NCI-H146 treated with DMSO at 0.1 percent for 48 hours (cell line): ENCODE data around the gene KCNQ1OT1.

Experiments
- DNase-seq: peaks from one replicate; lab custom pipeline; 2025; ENCODE audit not compliant: unreplicated experiment; lab: John Stamatoyannopoulos, UW

The KCNQ1OT1 gene

GRCh38 chr11:2612884-2613571 is 86.8 kb downstream of the KCNQ1OT1 start:
- peak; percentile 31 for DNase-seq

GRCh38 chr11:2609345-2609744 is 90.4 kb downstream of the KCNQ1OT1 start:
- no peak for DNase-seq

- DNase-seq: no peak
Measured at GRCh38 chr11:2599561-2600189, 100.1 kb downstream of the KCNQ1OT1 start.

- DNase-seq: no peak
Measured at GRCh38 chr11:2595204-2595603, 104.6 kb downstream of the KCNQ1OT1 start.

- no peak for DNase-seq
Measured at GRCh38 chr11:2594267-2594666, 105.5 kb downstream of the KCNQ1OT1 start.

GRCh38 chr11:2593393-2593950 is 106.3 kb downstream of the KCNQ1OT1 start:
- no peak for DNase-seq

GRCh38 chr11:2592559-2593392 is 107.0 kb downstream of the KCNQ1OT1 start:
- DNase-seq: no peak

GRCh38 chr11:2591805-2592204 is 108.0 kb downstream of the KCNQ1OT1 start:
- no peak for DNase-seq

GRCh38 chr11:2590965-2591754 is 108.6 kb downstream of the KCNQ1OT1 start:
- DNase-seq: no peak

- DNase-seq: no peak
Measured at GRCh38 chr11:2590131-2590964, 109.4 kb downstream of the KCNQ1OT1 start.

- DNase-seq: no peak
Measured at GRCh38 chr11:2589538-2589934, 110.3 kb downstream of the KCNQ1OT1 start.

- no peak for DNase-seq
Measured at GRCh38 chr11:2588809-2589537, 110.8 kb downstream of the KCNQ1OT1 start.

GRCh38 chr11:2587976-2588748 is 111.6 kb downstream of the KCNQ1OT1 start:
- no peak for DNase-seq

- DNase-seq: no peak
Measured at GRCh38 chr11:2587132-2587930, 112.5 kb downstream of the KCNQ1OT1 start.

- no peak for DNase-seq
Measured at GRCh38 chr11:2586793-2587131, 113.0 kb downstream of the KCNQ1OT1 start.

GRCh38 chr11:2586087-2586792 is 113.6 kb downstream of the KCNQ1OT1 start:
- DNase-seq: no peak

GRCh38 chr11:2585566-2586086 is 114.2 kb downstream of the KCNQ1OT1 start:
- no peak for DNase-seq
